GM19468 (cell line): Measurements from ENCODE around the gene SSUH2.
A peak's percentile ranks its signal among the peaks of the same experiment; 100 is the strongest.
"Not testable (repeated sequence)": the region's sequence is repeated elsewhere in the genome, so short reads cannot be mapped to it uniquely, and the experiment has no call there.

Experiments used
- ATAC-seq: cut with Tn5 transposase; IDR thresholded peaks from one replicate; pipeline ENCODE4 v1.9.1; 2021; ENCODE audit warnings: mild to moderate bottlenecking, moderate library complexity, moderate number of reproducible peaks; ENCODE audit not compliant: unreplicated experiment; ENCODE audit errors: extremely low read depth

SSUH2 gene

DNA sequence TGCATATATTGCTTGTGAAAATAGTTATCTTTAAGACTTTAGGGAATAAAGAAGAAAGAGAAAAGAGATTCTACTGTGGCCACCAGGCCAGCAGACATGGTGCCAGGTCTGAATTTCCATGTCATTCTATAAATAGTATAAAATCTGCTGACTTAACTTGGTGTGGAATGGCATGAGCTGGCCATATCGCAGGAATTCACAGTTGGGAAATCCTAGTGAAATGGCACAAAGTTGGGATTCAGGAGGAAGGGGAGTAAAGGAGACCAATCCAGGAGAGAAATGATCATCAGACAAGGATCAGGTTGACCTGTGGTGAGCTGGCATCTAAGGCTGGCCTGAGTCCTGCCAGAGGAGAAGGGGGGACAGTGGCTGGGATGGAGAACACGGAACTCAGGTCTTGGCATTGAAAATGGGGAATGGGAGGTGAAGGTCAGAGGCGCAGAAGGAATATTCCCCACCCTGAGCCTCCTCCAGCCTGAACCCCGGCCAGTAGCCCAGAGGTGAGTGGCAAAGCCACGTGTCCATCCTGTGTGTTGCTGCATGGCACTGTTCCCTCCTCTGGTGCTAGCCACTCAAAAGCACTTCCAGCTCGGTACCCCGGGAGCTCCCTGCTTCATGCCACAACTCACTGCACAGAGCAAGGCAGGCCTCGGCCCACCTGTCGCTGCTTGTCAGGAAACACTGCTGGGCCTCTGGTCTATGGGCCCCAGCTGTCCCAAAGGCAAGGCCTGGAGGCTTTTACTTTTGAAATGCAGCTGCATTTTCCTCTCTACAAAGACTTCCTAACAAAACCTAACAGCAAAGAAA is 51.4 kb downstream of the SSUH2 start:
- no peak for ATAC-seq

DNA sequence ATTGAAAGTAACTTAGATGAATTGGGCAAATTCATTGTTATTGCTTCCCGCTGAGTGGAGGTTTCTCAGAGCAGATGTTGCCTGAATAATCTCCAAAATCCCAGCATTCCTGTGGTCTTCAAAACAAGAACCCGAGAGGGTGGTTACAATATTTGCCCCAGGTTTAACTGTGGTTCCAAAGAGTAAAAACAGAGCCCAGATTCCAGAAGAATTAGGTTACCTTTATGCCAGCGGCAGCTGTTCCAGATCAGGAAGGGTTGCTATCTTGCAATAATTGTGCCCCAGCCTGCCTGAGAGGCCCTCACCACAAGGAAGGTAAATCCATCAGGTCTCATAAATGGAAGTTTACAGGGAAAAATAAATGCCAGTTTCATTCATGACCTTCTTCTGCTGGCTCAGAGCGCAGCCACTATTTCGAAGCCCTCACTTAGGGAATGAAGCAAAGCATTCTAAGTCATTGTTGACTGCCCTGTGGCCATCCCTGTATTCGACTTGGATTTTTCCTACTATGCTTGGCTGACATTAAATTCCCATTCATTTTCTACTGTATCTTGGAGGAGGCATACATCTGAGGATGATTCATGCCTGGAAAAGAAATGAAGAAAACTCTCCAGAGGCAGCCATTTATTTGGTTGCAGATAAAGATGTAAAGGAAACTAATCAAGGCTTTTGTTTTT is 54.6 kb downstream of the SSUH2 start:
- ATAC-seq, result no peak

DNA sequence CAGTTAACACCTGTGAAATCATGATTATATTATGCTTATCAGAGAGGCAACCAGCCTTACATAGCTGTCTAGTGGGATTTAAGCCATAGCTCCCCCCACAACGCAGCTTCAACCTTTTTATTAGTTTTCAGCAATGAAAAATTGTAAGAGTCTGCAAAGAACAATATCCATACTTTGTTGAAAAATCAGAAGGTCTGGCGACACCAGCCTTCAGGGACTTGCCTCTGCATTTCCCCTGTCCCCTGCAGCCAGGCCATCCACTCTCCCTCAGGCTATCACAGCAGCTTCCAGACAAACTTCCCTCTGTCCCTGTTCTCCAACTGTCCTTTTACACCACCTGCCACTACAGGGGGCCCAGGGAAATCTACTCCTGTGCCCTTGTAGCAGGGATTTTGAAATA is 59.9 kb downstream of the SSUH2 start:
- ATAC-seq, result no peak

DNA sequence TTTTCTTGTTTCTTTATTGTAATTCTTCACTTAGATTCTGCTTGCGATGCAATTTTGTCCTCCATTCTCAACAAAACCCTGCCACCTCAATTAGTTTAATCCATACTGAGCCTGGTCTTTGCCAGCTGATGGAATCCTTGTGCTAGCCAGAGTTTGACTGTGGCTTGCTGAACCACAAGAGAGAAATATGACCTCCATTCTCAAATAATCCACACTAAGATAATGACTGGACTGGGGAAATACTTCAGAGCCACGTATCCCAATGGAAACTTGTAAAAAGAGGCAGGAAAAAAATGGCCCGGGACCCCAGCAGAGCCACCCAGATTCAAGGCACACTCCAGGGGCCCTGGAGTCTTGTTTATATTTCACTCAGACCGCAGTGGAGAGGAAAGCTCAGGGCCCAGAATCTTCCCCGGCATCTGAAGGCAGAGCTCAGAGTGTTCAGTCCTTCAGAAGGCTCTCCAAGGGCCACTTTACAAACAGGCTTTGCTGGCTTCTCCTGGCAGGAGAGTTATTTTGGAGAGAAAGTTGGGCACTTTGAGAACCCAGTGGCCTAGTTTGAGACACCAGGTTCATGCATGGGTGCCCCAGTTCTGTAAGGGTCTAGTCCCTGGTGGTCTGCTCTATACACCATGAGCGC is 62.7 kb downstream of the SSUH2 start:
- ATAC-seq, result no peak

DNA sequence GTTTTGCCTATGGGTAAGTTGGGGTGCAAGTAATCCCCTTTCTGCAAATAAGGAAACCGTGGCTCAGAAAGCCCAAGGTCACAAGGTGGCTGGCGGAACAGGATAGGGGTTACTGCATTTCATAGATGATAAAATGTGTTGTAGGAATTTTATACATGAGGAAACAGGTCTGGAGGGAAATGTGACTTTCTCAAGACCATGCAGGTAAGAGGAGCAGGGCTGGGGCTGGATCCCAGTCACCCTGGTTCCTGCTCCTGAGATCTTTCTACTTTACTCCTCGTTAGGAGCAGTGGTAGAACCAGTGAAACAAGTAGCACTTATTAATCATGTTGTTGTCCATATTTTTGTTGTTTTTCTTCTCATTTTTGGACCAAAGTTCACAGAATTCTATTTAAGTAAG is 63.2 kb downstream of the SSUH2 start:
- ATAC-seq, result no peak

DNA sequence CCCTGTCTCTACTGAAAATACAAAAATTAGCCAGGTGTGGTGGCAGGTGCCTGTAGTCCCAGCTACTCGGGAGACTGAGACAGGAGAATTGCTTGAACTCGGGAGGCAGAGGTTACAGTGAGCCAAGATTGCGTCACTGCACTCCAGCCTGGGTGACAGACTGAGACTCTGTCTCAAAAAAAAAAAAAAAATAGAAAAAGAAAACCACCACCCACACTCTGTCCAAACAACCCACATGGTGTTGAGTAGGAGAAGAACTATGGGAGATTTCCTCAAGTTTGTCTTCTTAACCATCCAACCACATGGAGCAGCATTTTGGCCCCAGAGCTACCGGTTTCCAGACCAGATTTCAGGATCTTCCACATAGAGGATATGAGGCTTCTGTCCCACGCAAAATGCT is 64.2 kb downstream of the SSUH2 start:
- ATAC-seq, result not testable (repeated sequence)

DNA sequence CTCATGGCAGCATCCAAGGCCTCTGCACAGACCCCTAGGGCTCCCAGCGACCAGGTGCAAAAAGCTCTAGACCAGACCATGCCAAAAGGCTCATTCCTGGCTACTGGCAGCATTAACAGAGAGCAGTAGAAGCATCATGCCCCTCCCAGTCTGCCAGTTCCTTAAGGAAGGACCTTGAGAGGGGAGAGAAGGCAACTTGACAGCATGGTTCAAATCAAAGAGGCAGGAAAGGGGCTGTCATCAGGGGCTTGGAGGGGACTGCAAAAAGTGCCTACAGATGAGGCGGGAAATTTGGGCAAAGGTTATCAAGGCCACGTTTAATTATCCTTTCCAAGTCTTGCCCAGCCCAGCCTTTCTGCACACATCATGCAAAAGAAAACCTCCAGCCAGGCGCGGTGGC is 64.7 kb downstream of the SSUH2 start:
- ATAC-seq, result no peak

DNA sequence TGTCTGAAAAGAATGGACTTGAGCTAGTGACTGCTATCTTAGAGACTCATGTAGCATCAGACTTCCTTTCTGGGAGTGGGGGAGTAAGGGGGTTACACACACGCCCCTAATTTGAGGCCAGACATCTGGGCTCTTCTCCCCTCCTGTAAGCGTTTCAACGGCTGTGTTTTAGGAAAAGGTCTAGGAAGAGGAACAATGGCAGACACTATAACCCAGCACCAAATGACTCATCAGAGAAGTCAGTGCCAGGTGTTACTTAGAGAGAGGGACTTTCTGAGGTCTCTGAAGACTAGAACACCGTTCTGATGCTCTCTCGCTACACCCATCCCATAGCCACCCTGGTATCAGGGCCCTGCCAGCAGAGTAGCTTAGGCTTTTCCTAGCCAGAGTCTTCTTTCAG is 65.5 kb downstream of the SSUH2 start:
- peak; percentile 97 for ATAC-seq

DNA sequence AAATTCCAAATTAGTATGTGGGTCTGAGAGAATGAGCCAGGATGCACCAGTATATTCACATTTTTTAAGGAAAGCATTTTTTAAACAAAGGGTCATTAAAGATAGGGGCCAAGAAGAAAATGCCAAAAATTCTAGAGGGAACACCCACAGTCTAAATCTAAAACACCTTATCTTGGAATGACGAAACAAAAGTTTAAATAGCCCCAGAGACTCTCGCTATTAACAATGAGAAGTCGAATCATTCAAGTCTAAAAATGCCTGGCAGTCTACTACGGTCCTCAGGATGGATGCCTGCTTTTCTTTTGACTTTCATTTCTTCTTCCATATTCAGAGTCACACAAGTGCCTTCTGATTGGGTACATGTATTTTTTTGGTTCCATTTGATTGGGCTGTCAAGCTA is 66.3 kb downstream of the SSUH2 start:
- no peak for ATAC-seq

DNA sequence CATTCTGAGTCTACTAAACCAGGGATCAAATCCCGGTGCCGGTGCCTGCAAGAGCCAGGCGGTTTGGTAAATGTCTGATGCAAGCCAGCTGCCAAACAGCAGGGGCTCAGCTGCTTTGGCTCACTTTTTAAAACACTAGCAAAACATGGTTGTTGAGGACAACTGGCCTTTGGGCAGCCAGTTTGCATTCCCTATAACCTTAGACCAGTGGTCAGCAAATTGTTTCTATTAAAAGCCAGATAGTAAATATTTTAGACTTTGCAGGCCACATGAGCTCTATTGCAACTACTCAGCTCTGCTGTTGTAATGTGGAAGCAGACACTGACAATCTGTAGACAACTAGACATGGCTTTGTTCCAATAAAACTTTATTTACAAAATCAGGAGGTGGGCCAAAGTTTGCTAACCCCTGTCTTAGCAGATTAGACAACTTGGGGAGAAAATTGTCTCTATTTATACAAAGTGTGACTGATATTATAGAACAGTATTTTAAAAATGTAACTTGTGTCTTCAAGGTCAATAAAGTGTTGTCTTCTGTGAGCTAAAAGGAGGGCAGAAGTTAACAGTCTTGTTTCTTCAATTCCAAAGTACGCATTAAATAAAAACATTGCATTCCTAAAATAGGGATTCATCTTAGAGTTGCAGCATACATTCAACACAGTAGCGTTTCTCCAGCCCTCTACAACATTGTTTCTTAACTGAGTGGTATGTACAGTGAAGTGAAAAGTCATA is 67.6 kb downstream of the SSUH2 start:
- ATAC-seq, result no peak

DNA sequence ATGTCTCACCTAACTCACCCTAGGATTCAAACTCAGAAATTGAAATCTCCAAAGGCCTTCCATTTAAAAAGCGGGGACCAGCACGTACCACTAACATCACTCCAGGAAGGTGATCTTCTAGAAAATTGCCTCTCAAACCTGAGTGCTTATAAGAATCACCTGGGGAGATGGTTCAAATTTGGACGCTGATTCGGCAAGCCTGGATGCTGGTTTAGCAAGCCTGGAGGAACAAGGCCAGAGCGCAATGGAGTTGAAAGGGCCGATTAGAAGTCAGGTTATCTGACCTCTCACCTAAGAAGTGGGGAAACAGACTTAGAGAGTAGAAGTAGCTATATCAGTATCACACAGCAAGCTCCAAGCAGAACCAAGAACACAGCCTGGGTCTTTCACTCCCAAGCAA is 68.2 kb downstream of the SSUH2 start:
- ATAC-seq, result no peak

DNA sequence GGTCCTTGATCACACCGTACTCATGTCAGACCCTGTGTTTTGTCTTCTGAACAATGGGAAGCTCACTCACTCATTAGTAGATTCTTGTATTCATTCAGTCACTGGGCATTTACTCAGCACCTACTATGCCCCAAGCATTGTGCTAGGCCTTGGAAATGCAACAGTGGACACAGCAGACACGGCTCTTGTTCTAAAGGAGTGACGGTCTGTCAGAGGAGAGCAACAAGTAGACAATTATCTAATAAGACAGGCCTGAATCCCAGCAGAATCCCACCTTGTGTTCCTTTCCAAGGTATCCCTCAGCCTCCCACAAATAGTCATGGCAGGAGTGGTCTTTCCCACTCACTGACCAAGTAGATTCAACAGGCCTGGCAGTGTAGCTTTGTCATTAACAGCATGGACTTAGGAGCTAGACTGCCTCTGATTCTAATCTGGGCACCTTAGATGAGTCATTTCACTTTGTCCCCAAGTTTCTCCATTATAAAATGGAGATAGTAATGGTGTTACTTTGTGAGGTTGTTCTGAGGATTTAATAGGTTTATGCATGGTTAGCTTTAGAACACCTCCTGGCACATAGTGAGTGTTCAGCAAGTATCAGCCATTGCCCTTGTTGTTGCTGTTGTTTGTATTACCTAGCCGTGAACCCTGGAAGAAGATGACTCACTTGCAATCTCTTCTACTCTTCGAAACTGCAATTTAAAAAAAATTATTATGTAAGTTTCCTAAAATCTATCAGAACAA is 69.1 kb downstream of the SSUH2 start:
- ATAC-seq, result no peak

DNA sequence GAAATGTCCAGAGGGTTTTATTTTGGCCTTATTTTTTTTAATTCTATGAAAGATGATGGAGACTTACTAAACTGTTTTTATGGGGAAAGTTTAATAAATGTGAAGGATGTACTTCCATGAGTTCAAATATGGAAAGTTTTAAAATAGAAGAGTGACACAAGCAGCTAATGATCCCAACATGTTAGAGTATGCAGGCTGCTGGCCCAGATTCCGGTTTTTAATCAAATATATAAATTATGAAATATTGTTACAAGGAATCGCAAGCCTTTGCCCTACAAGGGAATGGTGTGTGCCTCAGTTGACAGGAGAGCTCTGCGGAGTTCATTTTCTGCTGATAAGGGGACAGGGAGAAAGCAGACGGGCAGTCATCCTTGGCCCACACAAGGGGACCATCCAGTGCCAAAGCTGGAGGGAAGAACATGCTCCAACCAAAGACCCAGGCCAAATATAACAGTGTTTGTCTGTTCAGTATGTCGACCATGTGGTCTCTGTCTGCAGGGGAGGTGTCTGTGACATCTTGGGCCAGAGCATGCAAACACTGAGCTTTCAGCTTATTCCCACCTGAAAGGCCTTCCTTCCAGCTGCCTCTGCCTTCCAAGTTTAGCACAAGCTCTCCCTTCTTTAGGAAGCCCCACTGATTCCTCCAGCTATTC is 69.8 kb downstream of the SSUH2 start:
- no peak for ATAC-seq

DNA sequence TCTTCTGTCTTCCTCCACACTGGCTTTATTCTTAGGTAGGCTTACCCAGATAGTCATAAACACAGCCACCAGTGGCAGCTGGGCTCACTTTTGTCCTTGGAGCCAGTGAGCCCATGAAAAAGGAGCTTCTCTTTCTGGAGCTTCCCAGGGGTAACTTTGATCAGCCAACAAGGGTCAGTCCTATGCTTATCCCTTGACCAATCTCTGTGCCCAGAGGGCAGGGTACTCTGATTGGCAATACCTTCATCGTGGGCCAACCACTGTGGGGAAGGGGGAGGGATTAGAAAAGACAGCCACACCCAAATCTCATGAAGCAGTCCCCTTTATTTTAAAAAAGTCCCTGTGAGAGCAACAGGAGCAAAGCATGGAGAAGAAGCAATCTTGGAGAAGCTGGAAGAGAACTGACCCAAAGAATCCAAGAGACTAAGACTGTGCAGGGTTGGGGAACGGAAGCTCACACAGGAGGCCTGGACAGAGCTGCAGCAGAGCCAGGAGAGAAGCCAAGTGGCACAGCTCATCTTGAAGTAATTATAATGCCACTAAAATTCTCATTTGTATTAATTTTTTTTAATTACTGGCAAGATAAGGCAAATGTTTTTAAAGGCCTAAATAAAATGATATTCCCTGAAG is 70.4 kb downstream of the SSUH2 start:
- ATAC-seq, result no peak

DNA sequence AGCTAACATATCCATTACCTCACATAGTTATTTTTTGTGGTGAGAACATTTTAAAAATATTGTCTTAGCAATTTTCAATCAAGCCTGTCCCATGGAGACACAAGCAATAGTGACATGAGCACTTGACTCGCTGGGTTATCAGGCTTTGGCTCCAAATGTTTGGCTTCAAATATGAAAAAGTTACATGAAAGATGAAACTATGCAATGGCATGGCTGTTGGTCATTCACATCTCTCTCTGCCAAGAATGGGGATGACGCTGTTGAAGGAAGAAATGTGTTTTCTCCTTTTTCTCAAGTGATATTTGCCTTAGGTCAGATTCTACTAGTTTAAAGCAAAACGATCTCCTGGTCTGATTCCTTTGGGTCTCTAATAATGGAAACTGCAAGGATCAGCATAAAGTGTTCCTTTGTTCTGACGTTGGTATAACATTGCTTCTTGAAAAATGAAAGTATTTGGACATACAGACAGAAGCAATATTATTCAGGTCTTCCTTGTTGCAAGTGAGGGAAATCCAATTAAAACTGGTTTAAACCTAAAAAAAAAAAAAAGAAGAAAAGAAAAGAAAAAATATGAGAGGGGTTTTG is 71.2 kb downstream of the SSUH2 start:
- no peak for ATAC-seq

DNA sequence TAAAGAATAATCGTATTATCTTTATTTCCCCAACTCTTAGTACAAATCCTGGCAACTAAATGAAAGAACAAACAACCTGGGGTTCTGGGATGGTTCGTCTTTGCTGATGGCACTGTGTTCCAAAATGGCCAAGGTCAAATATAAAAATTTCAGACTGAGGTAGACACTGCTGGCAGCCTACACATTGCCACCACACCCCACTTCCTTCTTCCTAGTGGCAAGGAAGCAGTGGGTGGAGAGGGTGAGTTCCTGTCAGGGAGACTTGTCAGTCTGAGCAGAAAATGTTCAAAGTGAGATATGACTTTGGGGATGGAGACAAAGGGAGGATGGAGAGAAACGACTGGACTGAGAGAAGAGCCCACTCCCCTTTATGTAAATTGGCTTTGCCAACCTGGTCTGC is 73.3 kb downstream of the SSUH2 start:
- ATAC-seq, result no peak
